Measurements from ENCODE around the gene KRTAP20-2. TPM values are rescaled to one million over a fixed set of nuclear protein-coding genes. Genes with fewer than 3 reads are reported as not detected.

The KRTAP20-2 gene
- total RNA-seq, 1 experiment from 2014 or later = not detected

DNA sequence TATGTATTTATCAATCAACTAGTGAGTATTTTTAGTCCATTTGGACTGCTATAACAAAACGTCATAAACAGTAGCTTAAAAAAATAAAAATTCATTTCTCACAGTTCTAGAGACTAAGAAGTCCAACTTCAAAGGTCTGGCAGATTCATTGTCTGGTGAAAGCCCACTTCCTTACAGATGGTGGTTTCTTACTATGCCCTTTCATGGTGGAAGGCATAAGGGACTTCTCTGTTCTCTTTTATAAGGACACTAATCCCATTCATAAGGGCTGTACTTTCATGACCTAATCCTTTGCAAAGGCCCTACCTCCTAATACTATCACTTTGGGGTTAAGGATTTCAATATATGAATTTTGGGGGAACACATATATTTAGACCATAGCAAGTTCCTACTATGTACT lies 45.6 kb downstream of the KRTAP20-2 start:
- Histone ChIP-seq H3K27ac (ENCODE audit: low read length) (no peak overlapping the region), H3K4me3 (ENCODE audit: low read depth in 2 of 2, low read length in 2 of 2) (no peak overlapping the region), H3K36me3 (ENCODE audit: control insufficient read depth, insufficient read depth, low read length) (no peaks in the 10 kb centered on the region), H3K4me1 (ENCODE audit: control insufficient read depth, insufficient read depth, low read length) (no peaks in the 10 kb centered on the region), H3K9me3 (ENCODE audit: control insufficient read depth, insufficient read depth, low read depth, low read length) (no peaks in the 10 kb centered on the region), H3K27me3 (ENCODE audit: control insufficient read depth, insufficient read depth, low read length) (no peaks in the 10 kb centered on the region)
- ChIA-PET POLR2A (no interaction called here), CTCF (no interaction called here)
- TF ChIP-seq POLR2AphosphoS5 (IDR thresholded peaks at IDR 0.05; ENCODE audit: low read depth, low read length) = no peak
- no peak for TF ChIP-seq TCF7L2 (IDR thresholded peaks at IDR 0.05; ENCODE audit: low read depth, low read length)
- BruUV-seq (replicated peaks) = no TSS peak
- DNase-seq (ENCODE audit: low read depth, low spot score) (no peak), ATAC-seq (no peak)
- in situ Hi-C loops (cut with HindIII; ENCODE audit: low pct_unique_long_range_greater_than_20kb, low sequenced_read_pairs) (no loop called here), intact Hi-C loops (cut with micrococcal nuclease; ENCODE audit: unreplicated experiment) (no loop called here)

DNA sequence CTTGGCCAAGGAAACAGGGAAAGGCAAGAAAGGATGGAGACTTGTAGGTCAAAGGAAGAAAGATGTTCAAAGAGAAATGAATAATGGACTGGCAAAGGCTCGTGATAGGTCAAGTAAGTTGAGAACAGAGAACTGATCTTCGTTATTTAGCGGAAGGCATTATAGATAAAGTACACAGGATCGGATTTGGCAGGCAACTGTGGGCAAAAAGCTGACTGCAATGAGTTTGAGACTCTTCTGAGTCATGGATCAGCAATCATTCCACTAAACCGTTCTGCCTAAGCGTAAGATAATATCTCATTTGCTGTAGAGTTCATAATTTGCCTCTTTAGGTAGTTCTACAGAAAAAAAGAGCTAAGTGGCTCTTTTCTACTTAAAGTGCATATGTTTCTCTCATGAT lies 49.5 kb downstream of the KRTAP20-2 start:
- ChIA-PET CTCF (no interaction called here), POLR2A (no interaction called here)
- intact Hi-C loops (cut with micrococcal nuclease; ENCODE audit: unreplicated experiment) (no loop called here), in situ Hi-C loops (cut with HindIII; ENCODE audit: low pct_unique_long_range_greater_than_20kb, low sequenced_read_pairs) (no loop called here)
- Histone ChIP-seq H3K27ac (ENCODE audit: low read length) (no peak overlapping the region), H3K9me3 (ENCODE audit: control insufficient read depth, insufficient read depth, low read depth, low read length) (no peaks in the 10 kb centered on the region), H3K4me1 (ENCODE audit: control insufficient read depth, insufficient read depth, low read length) (no peaks in the 10 kb centered on the region), H3K4me3 (ENCODE audit: low read depth in 2 of 2, low read length in 2 of 2) (no peak overlapping the region), H3K27me3 (ENCODE audit: control insufficient read depth, insufficient read depth, low read length) (no peaks in the 10 kb centered on the region), H3K36me3 (ENCODE audit: control insufficient read depth, insufficient read depth, low read length) (no peaks in the 10 kb centered on the region)
- no peak for TF ChIP-seq TCF7L2 (IDR thresholded peaks at IDR 0.05; ENCODE audit: low read depth, low read length)
- TF ChIP-seq, protein P1, sequence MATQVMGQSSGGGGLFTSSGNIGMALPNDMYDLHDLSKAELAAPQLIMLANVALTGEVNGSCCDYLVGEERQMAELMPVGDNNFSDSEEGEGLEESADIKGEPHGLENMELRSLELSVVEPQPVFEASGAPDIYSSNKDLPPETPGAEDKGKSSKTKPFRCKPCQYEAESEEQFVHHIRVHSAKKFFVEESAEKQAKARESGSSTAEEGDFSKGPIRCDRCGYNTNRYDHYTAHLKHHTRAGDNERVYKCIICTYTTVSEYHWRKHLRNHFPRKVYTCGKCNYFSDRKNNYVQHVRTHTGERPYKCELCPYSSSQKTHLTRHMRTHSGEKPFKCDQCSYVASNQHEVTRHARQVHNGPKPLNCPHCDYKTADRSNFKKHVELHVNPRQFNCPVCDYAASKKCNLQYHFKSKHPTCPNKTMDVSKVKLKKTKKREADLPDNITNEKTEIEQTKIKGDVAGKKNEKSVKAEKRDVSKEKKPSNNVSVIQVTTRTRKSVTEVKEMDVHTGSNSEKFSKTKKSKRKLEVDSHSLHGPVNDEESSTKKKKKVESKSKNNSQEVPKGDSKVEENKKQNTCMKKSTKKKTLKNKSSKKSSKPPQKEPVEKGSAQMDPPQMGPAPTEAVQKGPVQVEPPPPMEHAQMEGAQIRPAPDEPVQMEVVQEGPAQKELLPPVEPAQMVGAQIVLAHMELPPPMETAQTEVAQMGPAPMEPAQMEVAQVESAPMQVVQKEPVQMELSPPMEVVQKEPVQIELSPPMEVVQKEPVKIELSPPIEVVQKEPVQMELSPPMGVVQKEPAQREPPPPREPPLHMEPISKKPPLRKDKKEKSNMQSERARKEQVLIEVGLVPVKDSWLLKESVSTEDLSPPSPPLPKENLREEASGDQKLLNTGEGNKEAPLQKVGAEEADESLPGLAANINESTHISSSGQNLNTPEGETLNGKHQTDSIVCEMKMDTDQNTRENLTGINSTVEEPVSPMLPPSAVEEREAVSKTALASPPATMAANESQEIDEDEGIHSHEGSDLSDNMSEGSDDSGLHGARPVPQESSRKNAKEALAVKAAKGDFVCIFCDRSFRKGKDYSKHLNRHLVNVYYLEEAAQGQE (IDR thresholded peaks at IDR 0.05; ENCODE audit: insufficient read depth in 1 of 2, low read depth in 2 of 2, low read length in 1 of 2) = no peak
- no peak for TF ChIP-seq SIN3A (IDR thresholded peaks at IDR 0.05; ENCODE audit: borderline replicate concordance, insufficient read depth, low read depth, low read length)
- TF ChIP-seq POLR2AphosphoS5 (IDR thresholded peaks at IDR 0.05; ENCODE audit: low read depth, low read length) = no peak
- TF ChIP-seq, protein P2, sequence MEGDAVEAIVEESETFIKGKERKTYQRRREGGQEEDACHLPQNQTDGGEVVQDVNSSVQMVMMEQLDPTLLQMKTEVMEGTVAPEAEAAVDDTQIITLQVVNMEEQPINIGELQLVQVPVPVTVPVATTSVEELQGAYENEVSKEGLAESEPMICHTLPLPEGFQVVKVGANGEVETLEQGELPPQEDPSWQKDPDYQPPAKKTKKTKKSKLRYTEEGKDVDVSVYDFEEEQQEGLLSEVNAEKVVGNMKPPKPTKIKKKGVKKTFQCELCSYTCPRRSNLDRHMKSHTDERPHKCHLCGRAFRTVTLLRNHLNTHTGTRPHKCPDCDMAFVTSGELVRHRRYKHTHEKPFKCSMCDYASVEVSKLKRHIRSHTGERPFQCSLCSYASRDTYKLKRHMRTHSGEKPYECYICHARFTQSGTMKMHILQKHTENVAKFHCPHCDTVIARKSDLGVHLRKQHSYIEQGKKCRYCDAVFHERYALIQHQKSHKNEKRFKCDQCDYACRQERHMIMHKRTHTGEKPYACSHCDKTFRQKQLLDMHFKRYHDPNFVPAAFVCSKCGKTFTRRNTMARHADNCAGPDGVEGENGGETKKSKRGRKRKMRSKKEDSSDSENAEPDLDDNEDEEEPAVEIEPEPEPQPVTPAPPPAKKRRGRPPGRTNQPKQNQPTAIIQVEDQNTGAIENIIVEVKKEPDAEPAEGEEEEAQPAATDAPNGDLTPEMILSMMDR (IDR thresholded peaks at IDR 0.05) = no peak
- ATAC-seq = no peak
- no peak for DNase-seq (ENCODE audit: low read depth, low spot score)
- no TSS peak for BruUV-seq (replicated peaks)

Other genes with a start within 250 kb of the KRTAP20-2 start
- gene KRTAP13-1, start 239.2 kb upstream of the KRTAP20-2 start, total RNA-seq (2021; ENCODE audit: unreplicated experiment) = not detected
- gene KRTAP13-3, start 209.3 kb upstream of the KRTAP20-2 start, total RNA-seq (2021; ENCODE audit: unreplicated experiment) = not detected
- gene KRTAP13-4, start 205.0 kb upstream of the KRTAP20-2 start, total RNA-seq (2021; ENCODE audit: unreplicated experiment) = not detected
- gene KRTAP15-1, start 194.9 kb upstream of the KRTAP20-2 start, total RNA-seq (2021; ENCODE audit: unreplicated experiment) = not detected
- gene KRTAP19-1, start 154.8 kb upstream of the KRTAP20-2 start, total RNA-seq (2021; ENCODE audit: unreplicated experiment) = not detected
- not detected for gene KRTAP19-2, start 147.8 kb upstream of the KRTAP20-2 start, total RNA-seq (2021; ENCODE audit: unreplicated experiment)
- not detected for gene KRTAP19-3, start 143.2 kb upstream of the KRTAP20-2 start, total RNA-seq (2021; ENCODE audit: unreplicated experiment)
- not detected for gene KRTAP19-4, start 138.0 kb upstream of the KRTAP20-2 start, total RNA-seq (2021; ENCODE audit: unreplicated experiment)
- not detected for gene KRTAP19-5, start 133.1 kb upstream of the KRTAP20-2 start, total RNA-seq (2021; ENCODE audit: unreplicated experiment)
- gene KRTAP19-6, start 93.3 kb upstream of the KRTAP20-2 start, total RNA-seq (2021; ENCODE audit: unreplicated experiment) = not detected
- gene KRTAP19-7, start 73.9 kb upstream of the KRTAP20-2 start, total RNA-seq (2021; ENCODE audit: unreplicated experiment) = not detected
- not detected for gene KRTAP22-2, start 44.8 kb upstream of the KRTAP20-2 start, total RNA-seq (2021; ENCODE audit: unreplicated experiment)
- gene KRTAP6-3, start 42.8 kb upstream of the KRTAP20-2 start, total RNA-seq (2021; ENCODE audit: unreplicated experiment) = not detected
- not detected for gene KRTAP6-2, start 36.3 kb upstream of the KRTAP20-2 start, total RNA-seq (2021; ENCODE audit: unreplicated experiment)
- gene KRTAP22-1, start 34.1 kb upstream of the KRTAP20-2 start, total RNA-seq (2021; ENCODE audit: unreplicated experiment) = not detected
- gene KRTAP6-1, start 21.3 kb upstream of the KRTAP20-2 start, total RNA-seq (2021; ENCODE audit: unreplicated experiment) = not detected
- gene KRTAP20-1, start 18.8 kb upstream of the KRTAP20-2 start, total RNA-seq (2021; ENCODE audit: unreplicated experiment) = not detected
- gene KRTAP20-4, start 14.6 kb upstream of the KRTAP20-2 start, total RNA-seq (2021; ENCODE audit: unreplicated experiment) = not detected
- not detected for gene KRTAP20-3, start 7.7 kb downstream of the KRTAP20-2 start, total RNA-seq (2021; ENCODE audit: unreplicated experiment)
- gene KRTAP21-3, start 83.6 kb downstream of the KRTAP20-2 start, total RNA-seq (2021; ENCODE audit: unreplicated experiment) = not detected
- gene KRTAP21-2, start 112.1 kb downstream of the KRTAP20-2 start, total RNA-seq (2021; ENCODE audit: unreplicated experiment) = not detected
- gene KRTAP21-1, start 120.2 kb downstream of the KRTAP20-2 start, total RNA-seq (2021; ENCODE audit: unreplicated experiment) = not detected
- not detected for gene KRTAP8-1, start 178.1 kb downstream of the KRTAP20-2 start, total RNA-seq (2021; ENCODE audit: unreplicated experiment)
- gene KRTAP7-1, start 194.6 kb downstream of the KRTAP20-2 start, total RNA-seq (2021; ENCODE audit: unreplicated experiment) = not detected
- not detected for gene KRTAP11-1, start 246.4 kb downstream of the KRTAP20-2 start, total RNA-seq (2021; ENCODE audit: unreplicated experiment)